ENCODE measurements around the gene USP40.

- TF ChIP-seq CTCF (IDR thresholded peaks at IDR 0.05) = no peak
- no peak for TF ChIP-seq POLR2A (IDR thresholded peaks at IDR 0.05)
These were observed 93.2 kb downstream of the USP40 start for GRCh38 chr2:233473386-233473791.
